NT2/D1 (cell line): ENCODE measurements around the gene TBC1D2B.
"Not testable (repeated sequence)": the region's sequence is repeated elsewhere in the genome, so short reads cannot be mapped to it uniquely, and the experiment has no call there.

Source experiments
- DNase-seq: peaks from one replicate; pipeline ENCODE4 v3.0.0-alpha.2; 2011; ENCODE audit warnings: low read depth, low spot score
- H3K27me3 ChIP-seq: 2 replicates; pipeline ENCODE4 v1.6.0; 2011; ENCODE audit warnings: mild to moderate bottlenecking; ENCODE audit not compliant: insufficient read length, insufficient read depth
- H3K36me3 ChIP-seq: 2 replicates; pipeline ENCODE4 v1.6.1; 2011; ENCODE audit warnings: mild to moderate bottlenecking, low read length, mixed read lengths; ENCODE audit not compliant: insufficient read depth, insufficient read length
- H3K4me1 ChIP-seq: 2 replicates; pipeline ENCODE4 v1.5.1; 2011; ENCODE audit not compliant: insufficient read depth, insufficient read length
- H3K4me3 ChIP-seq: 2 replicates; pipeline ENCODE4 v1.5.1; 2011; ENCODE audit warnings: low read depth; ENCODE audit not compliant: insufficient read length
- H3K9ac ChIP-seq: 2 replicates; pipeline ENCODE4 v1.6.0; 2011; ENCODE audit warnings: low read depth; ENCODE audit not compliant: insufficient read length
- H3K9me3 ChIP-seq: 2 replicates; pipeline ENCODE4 v1.5.1; 2011; ENCODE audit warnings: mild to moderate bottlenecking, low read length; ENCODE audit not compliant: insufficient read depth
- SUZ12 ChIP-seq: IDR thresholded peaks from 2 replicates; pipeline ENCODE4 v1.6.1; 2011; ENCODE audit not compliant: insufficient read length, insufficient read depth; ENCODE audit errors: extremely low read depth
- YY1 ChIP-seq: IDR thresholded peaks from 2 replicates; pipeline ENCODE4 v1.6.1; 2011; ENCODE audit not compliant: insufficient read length, insufficient read depth
- ZNF274 ChIP-seq: IDR thresholded peaks from 2 replicates; pipeline ENCODE4 v1.6.1; 2011; ENCODE audit warnings: mild to moderate bottlenecking, low read depth, low read length

TBC1D2B gene

GRCh38 chr15:77988347-77989295 is 88.9 kb downstream of the TBC1D2B start:
- TF ChIP-seq SUZ12 (no peak), YY1 (no peak), ZNF274 (no peak)
- Histone ChIP-seq H3K4me3 (no peak overlapping the region), H3K9me3 (no peaks in the 10 kb centered on the region), H3K9ac (no peak overlapping the region), H3K27me3 (no peaks in the 10 kb centered on the region), H3K4me1 (peaks cover 28% of the 10 kb centered on the region), H3K36me3 (no peaks in the 10 kb centered on the region)
- DNase-seq, result no peak

- H3K4me1 ChIP-seq, result peaks cover 28% of the 10 kb centered on the region
- H3K4me3 ChIP-seq, H3K9ac ChIP-seq, H3K9me3 ChIP-seq, DNase-seq, H3K36me3 ChIP-seq, H3K27me3 ChIP-seq: not testable (repeated sequence)
Observed at GRCh38 chr15:77987765-77988136, 89.8 kb downstream of the TBC1D2B start.

GRCh38 chr15:77986891-77987764 is 90.4 kb downstream of the TBC1D2B start:
- H3K4me3 ChIP-seq, result no peak overlapping the region
- no peaks in the 10 kb centered on the region for H3K36me3 ChIP-seq
- no peak for DNase-seq
- no peaks in the 10 kb centered on the region for H3K27me3 ChIP-seq
- no peak overlapping the region for H3K9ac ChIP-seq
- no peaks in the 10 kb centered on the region for H3K9me3 ChIP-seq
- TF ChIP-seq SUZ12 (no peak), YY1 (no peak), ZNF274 (no peak)
- peaks cover 28% of the 10 kb centered on the region for H3K4me1 ChIP-seq

GRCh38 chr15:77985931-77986480 is 91.5 kb downstream of the TBC1D2B start:
- no peak for DNase-seq
- no peak overlapping the region for H3K9ac ChIP-seq

GRCh38 chr15:77985031-77985930 is 92.2 kb downstream of the TBC1D2B start:
- H3K27me3 ChIP-seq, result no peaks in the 10 kb centered on the region
- no peak overlapping the region for H3K4me3 ChIP-seq
- TF ChIP-seq ZNF274 (no peak), SUZ12 (no peak), YY1 (no peak)
- no peak for DNase-seq
- H3K9ac ChIP-seq, result no peak overlapping the region
- no peaks in the 10 kb centered on the region for H3K9me3 ChIP-seq
- peaks cover 18% of the 10 kb centered on the region for H3K4me1 ChIP-seq
- H3K36me3 ChIP-seq, result no peaks in the 10 kb centered on the region

More at GRCh38 chr15:77985931-77986480, 91.5 kb downstream of the TBC1D2B start:
- TF ChIP-seq SUZ12 (no peak), YY1 (no peak), ZNF274 (no peak)
- H3K9me3 ChIP-seq, result no peaks in the 10 kb centered on the region
- no peak overlapping the region for H3K4me3 ChIP-seq
- H3K27me3 ChIP-seq, result no peaks in the 10 kb centered on the region
- H3K36me3 ChIP-seq, result no peaks in the 10 kb centered on the region
- peaks cover 25% of the 10 kb centered on the region for H3K4me1 ChIP-seq

- no peak for DNase-seq
- TF ChIP-seq SUZ12 (no peak), ZNF274 (no peak), YY1 (no peak)
- Histone ChIP-seq H3K9me3 (no peaks in the 10 kb centered on the region), H3K4me3 (no peak overlapping the region), H3K9ac (no peak overlapping the region), H3K36me3 (no peaks in the 10 kb centered on the region), H3K27me3 (no peaks in the 10 kb centered on the region), H3K4me1 (peaks cover 15% of the 10 kb centered on the region)
Observed at GRCh38 chr15:77984446-77984861, 93.1 kb downstream of the TBC1D2B start.
